Body of pancreas (tissue), 4 donors: Measurements from ENCODE around the gene CPN2. TPM values are rescaled to one million over a fixed set of nuclear protein-coding genes. Genes with fewer than 3 reads are reported as not detected.

Experiments used
- ATAC-seq: fragments of 150-250 bp; one replicate; pipeline ENCODE4 v1.9.1; 2016
- DNase-seq, 4 donors: peaks; one replicate each; pipeline ENCODE4 v3.0.0-alpha.2; 2019
- H3K27ac ChIP-seq, 4 donors: fragments of 200-600 bp; sonication (generic); 1 replicate in 3 of 4; 2 replicates in 1 of 4; pipeline versions ENCODE4 v1.5.1 to v1.6.1; 2016 to 2019; ENCODE audit warnings: mild to moderate bottlenecking in 1 of 4, mixed read lengths in 1 of 4, moderate library complexity in 1 of 4
- H3K27me3 ChIP-seq, 2 donors: fragments of 200-600 bp; sonication (generic); one replicate each; pipeline ENCODE4 v1.6.0; 2016; ENCODE audit warnings: mild to moderate bottlenecking in 1 of 2
- H3K36me3 ChIP-seq, 2 donors: fragments of 200-600 bp; sonication (generic); replicated peaks in 1 of 2; 2 replicates each; pipeline ENCODE4 v1.5.1; 2016; ENCODE audit warnings: low read depth in 2 of 2; ENCODE audit not compliant: insufficient read depth in 1 of 2
- H3K4me1 ChIP-seq: fragments of 200-600 bp; sonication (generic); one replicate; pipeline ENCODE4 v1.6.0; 2016
- H3K4me3 ChIP-seq, 2 donors: fragments of 200-600 bp; sonication (generic); 1 replicate in 1 of 2; 2 replicates in 1 of 2; pipeline ENCODE4 v1.5.1; 2016 to 2019
- H3K9me3 ChIP-seq, 3 donors: fragments of 200-600 bp; sonication (generic); 1 replicate in 2 of 3; 2 replicates in 1 of 3; pipeline ENCODE4 v1.5.1; 2016
- POLR2A ChIP-seq, 3 donors: fragments of 450-650 bp; IDR thresholded peaks; one replicate each; pipeline ENCODE4 v1.6.1; 2016; ENCODE audit warnings: antibody characterized with exemption in 3 of 3, mild to moderate bottlenecking in 2 of 3
- WGBS, 2 donors: methylation state at CpG; one replicate each; pipeline ENCODE4 v1.1.5; 2017; 5-methylcytosine and 5-hydroxymethylcytosine counted together
- intact Hi-C: fragments of 100-400 bp; cut with DNase I; formaldehyde crosslinking; loops from one replicate; pipeline ENCODE4 v1.15.1; 2023
- total RNA-seq, 2 donors: library from RNA; depleted of rRNA; stranded (reverse); fragments of >200 nt; gene quantifications; one replicate each; pipeline ENCODE4 v1.1.0, GENCODE V29; 2016
- TF ChIP-seq, protein P1 (sequence below), 7 experiments: fragments of 450-650 bp in 4 of 7; fragments of 200-600 bp in 3 of 7; sonication (generic) in 3 of 7; IDR thresholded peaks; one replicate each; pipeline ENCODE4 v1.5.1; 2016 to 2019; ENCODE audit warnings: antibody characterized with exemption in 7 of 7

The CPN2 gene
- total RNA-seq, 2 donors from 2014 or later, result not detected

DNA sequence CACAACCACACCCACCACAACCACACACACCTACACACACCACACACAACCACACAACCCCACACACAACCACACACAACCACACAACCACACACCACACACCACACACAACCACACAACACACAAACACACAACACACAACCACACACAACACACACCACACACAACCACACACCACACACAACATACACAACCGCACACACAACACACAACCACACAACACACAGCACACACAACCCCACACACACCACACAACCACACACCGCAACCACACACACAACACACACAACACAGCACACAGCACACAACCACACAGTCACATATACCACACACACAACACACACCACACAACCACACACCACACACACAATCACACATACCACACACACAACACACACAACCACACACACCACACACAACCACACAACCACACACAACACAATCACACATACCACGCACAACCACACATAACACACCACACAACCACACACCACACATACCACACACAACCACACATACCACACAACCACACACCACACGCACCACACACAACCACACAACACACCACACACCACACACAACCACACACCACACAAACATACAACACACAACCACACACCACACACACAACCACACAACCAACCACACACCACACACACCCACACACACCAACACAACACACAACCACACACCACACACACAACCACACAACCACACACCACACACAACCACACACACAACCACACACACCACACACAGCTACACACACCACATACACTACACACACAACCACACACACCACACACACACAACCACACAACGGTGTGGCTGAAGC is 23.7 kb downstream of the CPN2 start:
- DNase-seq, result no peak
- intact Hi-C loops, result no loop called here
- no peaks in the 10 kb centered on the region for H3K9me3 ChIP-seq
- H3K27ac ChIP-seq, result no peak overlapping the region
- peaks cover 19% of the 10 kb centered on the region for H3K4me1 ChIP-seq
- H3K36me3 ChIP-seq, result no peaks in the 10 kb centered on the region
- H3K27me3 ChIP-seq, result no peaks in the 10 kb centered on the region
- no peak overlapping the region for H3K4me3 ChIP-seq
- ATAC-seq, result no peak
- WGBS, 2 donors, result 81 to 88% methylated on average over 5 of the region's 5 CpGs
- TF ChIP-seq POLR2A (IDR thresholded peaks at IDR 0.05), result no peak
- TF ChIP-seq, protein P1, sequence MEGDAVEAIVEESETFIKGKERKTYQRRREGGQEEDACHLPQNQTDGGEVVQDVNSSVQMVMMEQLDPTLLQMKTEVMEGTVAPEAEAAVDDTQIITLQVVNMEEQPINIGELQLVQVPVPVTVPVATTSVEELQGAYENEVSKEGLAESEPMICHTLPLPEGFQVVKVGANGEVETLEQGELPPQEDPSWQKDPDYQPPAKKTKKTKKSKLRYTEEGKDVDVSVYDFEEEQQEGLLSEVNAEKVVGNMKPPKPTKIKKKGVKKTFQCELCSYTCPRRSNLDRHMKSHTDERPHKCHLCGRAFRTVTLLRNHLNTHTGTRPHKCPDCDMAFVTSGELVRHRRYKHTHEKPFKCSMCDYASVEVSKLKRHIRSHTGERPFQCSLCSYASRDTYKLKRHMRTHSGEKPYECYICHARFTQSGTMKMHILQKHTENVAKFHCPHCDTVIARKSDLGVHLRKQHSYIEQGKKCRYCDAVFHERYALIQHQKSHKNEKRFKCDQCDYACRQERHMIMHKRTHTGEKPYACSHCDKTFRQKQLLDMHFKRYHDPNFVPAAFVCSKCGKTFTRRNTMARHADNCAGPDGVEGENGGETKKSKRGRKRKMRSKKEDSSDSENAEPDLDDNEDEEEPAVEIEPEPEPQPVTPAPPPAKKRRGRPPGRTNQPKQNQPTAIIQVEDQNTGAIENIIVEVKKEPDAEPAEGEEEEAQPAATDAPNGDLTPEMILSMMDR (IDR thresholded peaks at IDR 0.05), result peak in 1 of 7 experiments; percentile 4

DNA sequence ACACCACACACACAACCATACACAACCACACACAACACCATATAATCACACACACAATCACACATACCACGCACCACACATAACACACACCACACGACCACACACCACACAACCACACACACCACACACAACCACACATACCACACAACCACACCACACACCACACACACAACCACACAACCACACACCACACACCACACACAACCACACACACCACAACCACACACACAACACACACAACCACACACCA is 24.2 kb downstream of the CPN2 start:
- ATAC-seq (no peak), DNase-seq (no peak)
- no peaks in the 10 kb centered on the region for H3K27me3 ChIP-seq
- 65 to 76% methylated on average over 2 of the region's 2 CpGs for WGBS, 2 donors
- intact Hi-C loops, result no loop called here
- peaks cover 19% of the 10 kb centered on the region for H3K4me1 ChIP-seq
- TF ChIP-seq, protein P1 (IDR thresholded peaks at IDR 0.05), result no peak
- no peak for TF ChIP-seq POLR2A (IDR thresholded peaks at IDR 0.05)
- H3K27ac ChIP-seq, result no peak overlapping the region
- H3K9me3 ChIP-seq, result no peaks in the 10 kb centered on the region
- no peak overlapping the region for H3K4me3 ChIP-seq
- no peaks in the 10 kb centered on the region for H3K36me3 ChIP-seq

DNA sequence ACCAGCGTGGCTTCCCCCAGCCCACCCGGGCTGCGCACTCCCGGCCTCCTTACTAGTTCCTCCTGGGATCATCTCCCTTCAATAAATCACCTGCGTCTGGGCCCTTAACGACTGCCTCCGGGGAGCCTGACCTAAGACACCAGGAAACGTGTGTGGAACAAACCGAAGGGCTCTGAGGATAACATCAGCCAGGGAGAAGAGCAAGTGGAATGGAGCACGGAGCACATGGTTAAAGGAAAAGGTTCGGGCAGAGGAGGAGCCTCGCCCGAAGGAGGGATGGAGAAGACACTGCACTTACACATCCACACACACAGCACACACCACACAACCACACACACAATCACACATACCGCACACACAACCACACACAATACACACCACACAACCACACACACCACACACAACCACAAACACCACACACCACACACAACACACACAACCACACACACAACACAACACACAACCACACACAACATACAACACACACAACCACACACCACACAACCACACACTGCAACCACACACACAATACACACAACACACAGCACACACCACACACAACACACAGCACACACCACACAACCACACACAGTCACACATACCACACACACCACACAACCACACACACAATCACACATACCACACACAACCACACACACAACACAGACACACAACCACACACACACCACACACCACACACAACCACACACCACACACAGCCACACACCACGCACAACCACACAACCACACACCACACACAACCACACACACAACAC is 24.7 kb downstream of the CPN2 start:
- Histone ChIP-seq H3K27ac (no peak overlapping the region), H3K27me3 (no peaks in the 10 kb centered on the region), H3K4me1 (peaks cover 19% of the 10 kb centered on the region), H3K4me3 (no peak overlapping the region), H3K36me3 (no peaks in the 10 kb centered on the region), H3K9me3 (no peaks in the 10 kb centered on the region)
- TF ChIP-seq, protein P1 (IDR thresholded peaks at IDR 0.05), result no peak
- no peak for TF ChIP-seq POLR2A (IDR thresholded peaks at IDR 0.05)
- intact Hi-C loops, result no loop called here
- WGBS, 2 donors, result 58 to 64% methylated on average over 14 to 15 of the region's 15 CpGs
- ATAC-seq (no peak), DNase-seq (no peak)

DNA sequence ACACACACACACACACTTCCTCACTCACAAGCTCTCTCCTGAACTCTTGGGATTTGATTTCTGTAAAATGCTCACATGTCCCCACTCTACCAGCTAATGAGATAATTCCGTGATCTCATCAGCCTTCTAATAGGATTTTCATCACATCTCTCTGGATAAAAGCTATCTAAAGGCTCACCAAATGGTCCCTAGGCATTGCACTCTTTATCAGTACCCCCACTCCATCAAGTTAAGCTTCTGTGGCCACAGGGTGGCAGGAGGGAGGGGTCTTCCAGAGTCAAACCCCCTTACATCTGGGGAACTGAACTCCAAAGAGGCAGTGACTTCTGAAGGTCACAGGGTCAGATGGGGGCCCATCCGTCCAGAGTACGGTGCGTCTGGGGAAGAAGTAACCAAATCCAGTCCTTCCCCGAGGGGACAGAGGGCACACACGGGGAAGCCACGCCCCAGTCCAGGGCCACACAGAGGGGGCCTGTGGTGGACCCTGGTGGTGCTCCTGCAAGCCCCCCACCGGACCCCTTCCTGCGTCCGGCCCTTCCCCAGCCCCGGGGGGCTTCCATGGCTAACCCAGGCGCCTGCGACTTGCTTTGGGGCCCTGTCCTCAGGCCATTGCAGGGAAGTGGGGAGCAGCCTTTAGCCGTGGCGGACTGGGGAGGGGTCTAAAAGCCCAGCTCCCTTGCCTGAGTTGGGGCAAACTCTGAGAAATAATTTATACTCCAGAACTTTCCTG is 25.5 kb downstream of the CPN2 start:
- H3K36me3 ChIP-seq, result no peaks in the 10 kb centered on the region
- 72 to 82% methylated on average over 7 to 14 of the region's 15 CpGs for WGBS, 2 donors
- peaks cover 19% of the 10 kb centered on the region for H3K4me1 ChIP-seq
- H3K4me3 ChIP-seq, result no peak overlapping the region
- ATAC-seq, result no peak
- TF ChIP-seq, protein P1 (IDR thresholded peaks at IDR 0.05), result no peak
- TF ChIP-seq POLR2A (IDR thresholded peaks at IDR 0.05), result no peak
- H3K9me3 ChIP-seq, result no peaks in the 10 kb centered on the region
- H3K27me3 ChIP-seq, result no peaks in the 10 kb centered on the region
- no peak for DNase-seq
- H3K27ac ChIP-seq, result no peak overlapping the region
- intact Hi-C loops, result no loop called here
